ENCODE measurements around the gene PDGFD. TPM values are rescaled to one million over a fixed set of nuclear protein-coding genes. Genes with fewer than 3 reads are reported as not detected.

The PDGFD gene
- total RNA-seq, 3 donors from 2014 or later (not counting 1 experiment from before 2014, with no cell fraction given): 23.2 to 41.2 (median 33.1) TPM

- Mint-ChIP-seq H3K27me3 (ENCODE audit: low read depth in 2 of 2) (no peaks in the 10 kb centered on the region), H3K36me3 (peaks cover 14% of the 10 kb centered on the region), H3K27ac (peak overlapping the region; percentile 85 to 88), H3K4me3 (peak overlapping the region; percentile 64), H3K9me3 (no peaks in the 10 kb centered on the region), H3K4me1 (peaks cover 16 to 17% of the 10 kb centered on the region in 2 donors)
- Histone ChIP-seq H3K27me3 (ENCODE audit: control insufficient read depth, insufficient read depth, low read length) (no peaks in the 10 kb centered on the region), H3K9me3 (ENCODE audit: control insufficient read depth, insufficient read depth, low read length) (no peaks in the 10 kb centered on the region), H3K4me1 (ENCODE audit: control insufficient read depth, insufficient read depth, low read length) (no peaks in the 10 kb centered on the region), H3K27ac (ENCODE audit: low read length) (peak overlapping the region; percentile 69), H3K36me3 (ENCODE audit: control insufficient read depth, insufficient read depth, low read length) (peaks cover 2% of the 10 kb centered on the region), H3K4me3 (ENCODE audit: low read length) (no peak overlapping the region)
- intact Hi-C loops (cut with micrococcal nuclease): no loop called here
- WGBS (ENCODE audit: insufficient coverage): 71% methylated on average over 3 of the region's 4 CpGs
- no peak for TF ChIP-seq CTCF (IDR thresholded peaks at IDR 0.05)
- no peak for DNase-seq
- ATAC-seq: no peak
Observed at GRCh38 chr11:103907136-103907535, 256.8 kb downstream of the PDGFD start.

GRCh38 chr11:103906291-103906867, 257.6 kb downstream of the PDGFD start:
- peak overlapping the region; percentile 14 to 49 for H3K27ac Mint-ChIP-seq
- no CpG with 5 or more reads among the region's 1 CpG for WGBS (ENCODE audit: insufficient coverage)
- no peak for ATAC-seq
- H3K9me3 Mint-ChIP-seq: no peaks in the 10 kb centered on the region
- intact Hi-C loops (cut with micrococcal nuclease): no loop called here
- H3K36me3 ChIP-seq (ENCODE audit: control insufficient read depth, insufficient read depth, low read length): peaks cover 2% of the 10 kb centered on the region
- no peaks in the 10 kb centered on the region for H3K27me3 Mint-ChIP-seq (ENCODE audit: low read depth in 2 of 2)
- H3K27me3 ChIP-seq (ENCODE audit: control insufficient read depth, insufficient read depth, low read length): no peaks in the 10 kb centered on the region
- peaks cover 16 to 17% of the 10 kb centered on the region in 2 donors for H3K4me1 Mint-ChIP-seq
- no peak for TF ChIP-seq CTCF (IDR thresholded peaks at IDR 0.05)
- H3K4me3 Mint-ChIP-seq: peak overlapping the region; percentile 0
- peaks cover 7% of the 10 kb centered on the region for H3K36me3 Mint-ChIP-seq
- DNase-seq: no peak
- no peak overlapping the region for H3K4me3 ChIP-seq (ENCODE audit: low read length)
- H3K27ac ChIP-seq (ENCODE audit: low read length): no peak overlapping the region
- no peaks in the 10 kb centered on the region for H3K4me1 ChIP-seq (ENCODE audit: control insufficient read depth, insufficient read depth, low read length)
- H3K9me3 ChIP-seq (ENCODE audit: control insufficient read depth, insufficient read depth, low read length): no peaks in the 10 kb centered on the region

- H3K36me3 Mint-ChIP-seq: no peaks in the 10 kb centered on the region
Observed at GRCh38 chr11:103904324-103904667, 259.7 kb downstream of the PDGFD start.

More at GRCh38 chr11:103904324-103904667, 259.7 kb downstream of the PDGFD start:
- H3K27ac ChIP-seq (ENCODE audit: low read length): no peak overlapping the region
- Mint-ChIP-seq H3K9me3 (no peaks in the 10 kb centered on the region), H3K27me3 (ENCODE audit: low read depth in 2 of 2) (no peaks in the 10 kb centered on the region), H3K27ac (no peak overlapping the region), H3K4me3 (no peak overlapping the region), H3K4me1 (peaks cover 16 to 17% of the 10 kb centered on the region in 2 donors)
- no peaks in the 10 kb centered on the region for H3K27me3 ChIP-seq (ENCODE audit: control insufficient read depth, insufficient read depth, low read length)
- intact Hi-C loops (cut with micrococcal nuclease): no loop called here
- 88% methylated on average over 1 of the region's 3 CpGs for WGBS (ENCODE audit: insufficient coverage)
- no peak overlapping the region for H3K4me3 ChIP-seq (ENCODE audit: low read length)
- DNase-seq (no peak), ATAC-seq (no peak)
- no peaks in the 10 kb centered on the region for H3K4me1 ChIP-seq (ENCODE audit: control insufficient read depth, insufficient read depth, low read length)
- peaks cover under 1% of the 10 kb centered on the region for H3K36me3 ChIP-seq (ENCODE audit: control insufficient read depth, insufficient read depth, low read length)
- H3K9me3 ChIP-seq (ENCODE audit: control insufficient read depth, insufficient read depth, low read length): no peaks in the 10 kb centered on the region
- no peak for TF ChIP-seq CTCF (IDR thresholded peaks at IDR 0.05)

Data from natural killer cell (primary cell).